ENCODE data around the gene CFB.

Gene CFB

GRCh38 chr6:31946370-31946885 is 533 bp downstream of the CFB start:
- no peak overlapping the region for H3K4me3 ChIP-seq (ENCODE audit: low read depth, low read length)
- no peak for DNase-seq (ENCODE audit: low read depth)
- TF ChIP-seq POLR2A (IDR thresholded peaks at IDR 0.05; ENCODE audit: extremely low read depth, insufficient read length) (no peak), MAX (IDR thresholded peaks at IDR 0.05; ENCODE audit: low read depth, low read length) (no peak), MYC (IDR thresholded peaks at IDR 0.05; ENCODE audit: low read depth, low read length) (no peak), CTCF (IDR thresholded peaks at IDR 0.05; ENCODE audit: low read depth, low read length) (no peak)

GRCh38 chr6:31947070-31947675 is 1.3 kb downstream of the CFB start:
- no peak for DNase-seq (ENCODE audit: low read depth)
- TF ChIP-seq CTCF (IDR thresholded peaks at IDR 0.05; ENCODE audit: low read depth, low read length) = no peak
- TF ChIP-seq MAX (IDR thresholded peaks at IDR 0.05; ENCODE audit: low read depth, low read length) = no peak
- no peak for TF ChIP-seq MYC (IDR thresholded peaks at IDR 0.05; ENCODE audit: low read depth, low read length)
- no peak for TF ChIP-seq POLR2A (IDR thresholded peaks at IDR 0.05; ENCODE audit: extremely low read depth, insufficient read length)
- no peak overlapping the region for H3K4me3 ChIP-seq (ENCODE audit: low read depth, low read length)

- TF ChIP-seq CTCF (IDR thresholded peaks at IDR 0.05; ENCODE audit: low read depth, low read length) = no peak
- TF ChIP-seq MAX (IDR thresholded peaks at IDR 0.05; ENCODE audit: low read depth, low read length) = no peak
- no peak for TF ChIP-seq MYC (IDR thresholded peaks at IDR 0.05; ENCODE audit: low read depth, low read length)
- no peak for TF ChIP-seq POLR2A (IDR thresholded peaks at IDR 0.05; ENCODE audit: extremely low read depth, insufficient read length)
- no peak for DNase-seq (ENCODE audit: low read depth)
- H3K4me3 ChIP-seq (ENCODE audit: low read depth, low read length) = no peak overlapping the region
Observed at GRCh38 chr6:31947864-31948263, 2.0 kb downstream of the CFB start.

GRCh38 chr6:31948306-31948705 is 2.4 kb downstream of the CFB start:
- H3K4me3 ChIP-seq (ENCODE audit: low read depth, low read length) = no peak overlapping the region
- TF ChIP-seq CTCF (IDR thresholded peaks at IDR 0.05; ENCODE audit: low read depth, low read length) (no peak), MYC (IDR thresholded peaks at IDR 0.05; ENCODE audit: low read depth, low read length) (no peak), POLR2A (IDR thresholded peaks at IDR 0.05; ENCODE audit: extremely low read depth, insufficient read length) (no peak), MAX (IDR thresholded peaks at IDR 0.05; ENCODE audit: low read depth, low read length) (no peak)
- DNase-seq (ENCODE audit: low read depth) = no peak

GRCh38 chr6:31948753-31949413 is 3.0 kb downstream of the CFB start:
- H3K4me3 ChIP-seq (ENCODE audit: low read depth, low read length) = no peak overlapping the region
- no peak for DNase-seq (ENCODE audit: low read depth)
- TF ChIP-seq POLR2A (IDR thresholded peaks at IDR 0.05; ENCODE audit: extremely low read depth, insufficient read length) = no peak
- TF ChIP-seq MYC (IDR thresholded peaks at IDR 0.05; ENCODE audit: low read depth, low read length) = no peak
- no peak for TF ChIP-seq CTCF (IDR thresholded peaks at IDR 0.05; ENCODE audit: low read depth, low read length)
- TF ChIP-seq MAX (IDR thresholded peaks at IDR 0.05; ENCODE audit: low read depth, low read length) = no peak

Data from NB4 (cell line).